ENCODE measurements around the gene CDCP1.
A peak's percentile ranks its signal among the peaks of the same experiment; 100 is the strongest.
"Not testable (repeated sequence)": the region's sequence is repeated elsewhere in the genome, so short reads cannot be mapped to it uniquely, and the experiment has no call there.

Gene CDCP1

DNA sequence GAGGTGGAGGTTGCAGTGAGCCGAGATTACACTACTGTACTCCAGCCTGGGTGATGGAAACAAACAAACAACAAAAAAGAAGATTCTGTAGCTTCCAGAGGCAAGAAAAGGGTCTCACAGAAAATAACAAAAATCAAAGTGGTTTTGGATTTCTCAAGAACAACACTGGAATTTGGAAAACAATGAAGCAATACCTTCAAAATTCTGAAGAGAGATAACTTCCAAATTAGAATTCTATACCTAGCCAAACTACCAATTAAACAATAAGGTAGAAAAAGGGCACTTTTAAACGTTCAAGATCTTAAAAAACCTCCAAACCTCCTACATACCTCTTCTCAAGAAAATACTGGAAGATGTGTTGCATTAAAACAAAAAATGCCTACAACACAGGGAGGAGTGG, 4.9 kb upstream of the CDCP1 start:
- TF ChIP-seq, protein P1, sequence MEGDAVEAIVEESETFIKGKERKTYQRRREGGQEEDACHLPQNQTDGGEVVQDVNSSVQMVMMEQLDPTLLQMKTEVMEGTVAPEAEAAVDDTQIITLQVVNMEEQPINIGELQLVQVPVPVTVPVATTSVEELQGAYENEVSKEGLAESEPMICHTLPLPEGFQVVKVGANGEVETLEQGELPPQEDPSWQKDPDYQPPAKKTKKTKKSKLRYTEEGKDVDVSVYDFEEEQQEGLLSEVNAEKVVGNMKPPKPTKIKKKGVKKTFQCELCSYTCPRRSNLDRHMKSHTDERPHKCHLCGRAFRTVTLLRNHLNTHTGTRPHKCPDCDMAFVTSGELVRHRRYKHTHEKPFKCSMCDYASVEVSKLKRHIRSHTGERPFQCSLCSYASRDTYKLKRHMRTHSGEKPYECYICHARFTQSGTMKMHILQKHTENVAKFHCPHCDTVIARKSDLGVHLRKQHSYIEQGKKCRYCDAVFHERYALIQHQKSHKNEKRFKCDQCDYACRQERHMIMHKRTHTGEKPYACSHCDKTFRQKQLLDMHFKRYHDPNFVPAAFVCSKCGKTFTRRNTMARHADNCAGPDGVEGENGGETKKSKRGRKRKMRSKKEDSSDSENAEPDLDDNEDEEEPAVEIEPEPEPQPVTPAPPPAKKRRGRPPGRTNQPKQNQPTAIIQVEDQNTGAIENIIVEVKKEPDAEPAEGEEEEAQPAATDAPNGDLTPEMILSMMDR (conservative IDR thresholded peaks at IDR 0.05; ENCODE audit: low read depth, low read length), result no peak
- H3K4me3 ChIP-seq (ENCODE audit: low read length), result no peak overlapping the region
- DNase-seq (ENCODE audit: low read depth), result no peak

DNA sequence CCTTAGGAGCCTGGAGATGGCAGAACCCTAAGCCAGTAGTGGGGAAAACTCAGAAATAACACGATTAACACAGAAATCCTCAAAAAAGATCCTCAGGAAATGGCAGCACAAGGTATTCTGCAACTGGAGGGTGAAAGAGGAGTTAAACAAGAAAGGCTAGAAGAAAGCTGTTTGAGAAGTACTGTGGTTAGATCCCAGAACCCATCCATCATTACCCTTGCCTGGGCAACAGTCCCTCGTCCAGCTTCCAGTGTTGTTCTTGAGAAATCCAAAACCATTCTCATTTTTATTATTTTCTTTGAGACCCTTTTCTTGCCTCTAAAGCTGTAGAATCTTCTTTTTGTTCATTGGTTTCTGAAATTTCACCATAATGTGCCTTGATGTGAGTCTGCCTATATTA, 2.7 kb upstream of the CDCP1 start:
- H3K4me3 ChIP-seq (ENCODE audit: low read length), result no peak overlapping the region
- no peak for DNase-seq (ENCODE audit: low read depth)
- TF ChIP-seq, protein P1 (conservative IDR thresholded peaks at IDR 0.05; ENCODE audit: low read depth, low read length), result no peak

DNA sequence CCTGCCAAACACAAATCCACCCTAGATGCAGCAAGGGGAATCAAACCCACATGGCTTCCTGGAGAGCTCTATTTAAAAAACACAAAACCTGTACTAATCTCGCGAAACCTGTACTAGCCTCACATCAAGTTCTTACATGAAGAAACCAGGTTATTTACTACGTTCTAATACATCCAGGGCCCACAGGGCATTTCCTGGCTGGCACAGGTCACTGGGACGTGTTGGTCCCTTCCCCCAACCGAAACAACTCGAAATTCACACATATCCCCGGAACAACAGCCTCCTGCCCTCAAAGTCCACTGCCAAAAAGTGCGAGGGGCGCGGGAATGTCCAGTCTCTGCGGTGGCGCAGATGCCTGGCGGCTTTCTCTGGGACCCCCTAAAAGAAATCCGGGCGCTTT, 955 bp downstream of the CDCP1 start:
- TF ChIP-seq, protein P1 (conservative IDR thresholded peaks at IDR 0.05; ENCODE audit: low read depth, low read length), result no peak
- H3K4me3 ChIP-seq (ENCODE audit: low read length), result peak overlapping the region; percentile 65

DNA sequence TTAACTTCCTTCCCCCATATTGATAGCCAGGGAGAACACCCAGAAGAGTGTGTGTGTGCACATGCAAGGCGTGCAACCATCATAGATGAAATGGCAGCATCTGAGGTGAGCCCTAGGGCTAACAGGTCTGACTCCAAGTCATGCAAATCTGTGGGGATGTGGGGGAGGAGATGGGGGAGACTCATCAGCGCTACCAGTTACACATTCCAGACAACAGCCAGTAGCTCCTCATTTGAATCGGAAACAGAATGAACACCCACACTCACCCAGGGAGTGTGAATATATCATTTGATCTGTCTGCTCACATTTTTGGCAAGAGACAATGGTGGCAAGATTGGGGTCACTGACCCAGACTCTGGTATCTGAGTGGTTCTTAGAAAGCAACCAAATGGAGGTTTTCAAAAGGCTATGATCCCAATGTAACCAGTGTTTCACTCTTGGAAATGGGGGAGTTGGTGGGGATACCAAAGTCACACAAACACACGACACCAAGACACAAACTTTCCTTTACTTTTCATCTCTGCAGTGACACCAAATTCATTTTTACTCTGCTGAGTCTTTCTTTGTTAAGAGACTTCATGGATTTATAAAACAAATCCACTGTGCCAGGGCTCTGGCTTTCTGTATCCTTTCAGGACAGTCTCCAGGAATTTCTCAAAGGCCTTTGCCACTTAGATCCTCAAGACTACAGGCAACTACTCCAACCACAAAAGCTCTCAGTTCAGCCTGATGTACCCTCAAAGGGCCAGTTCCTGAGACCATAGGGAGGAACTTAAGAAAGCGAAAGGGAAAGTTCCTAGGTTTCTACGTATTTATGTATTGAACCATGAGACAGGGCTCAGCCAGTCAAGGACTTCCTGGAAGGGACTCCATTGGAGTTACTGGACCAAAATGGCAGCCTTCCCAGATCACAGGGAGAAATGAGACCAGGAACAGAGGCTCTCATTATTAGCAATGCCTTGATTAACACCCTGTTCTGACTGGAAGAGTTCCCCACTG, 2.2 kb downstream of the CDCP1 start:
- TF ChIP-seq, protein P1 (conservative IDR thresholded peaks at IDR 0.05; ENCODE audit: low read depth, low read length), result no peak
- DNase-seq (ENCODE audit: low read depth), result no peak
- H3K4me3 ChIP-seq (ENCODE audit: low read length), result no peak overlapping the region

More for the DNA sequence above, 955 bp downstream of the CDCP1 start:
- DNase-seq (ENCODE audit: low read depth), result no peak

DNA sequence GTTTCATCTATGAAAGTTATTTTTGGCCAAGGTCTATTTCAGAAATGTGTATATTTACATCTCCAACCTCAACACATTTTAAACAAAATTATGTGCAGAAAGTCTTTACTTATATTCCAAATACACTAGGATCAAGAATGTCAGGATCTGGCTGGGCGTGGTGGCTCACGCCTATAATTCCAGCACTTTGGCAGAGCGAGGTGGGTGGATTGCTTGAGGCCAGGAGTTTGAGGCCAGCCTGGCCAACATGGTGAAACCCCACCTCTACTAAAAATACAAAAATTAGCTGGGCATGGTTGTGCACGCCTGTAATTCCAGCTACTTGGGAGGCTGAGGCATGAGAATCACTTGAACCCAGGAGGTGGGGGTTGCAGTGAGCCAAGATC, 5.4 kb downstream of the CDCP1 start:
- not testable (repeated sequence) for DNase-seq (ENCODE audit: low read depth); H3K4me3 ChIP-seq (ENCODE audit: low read length)

DNA sequence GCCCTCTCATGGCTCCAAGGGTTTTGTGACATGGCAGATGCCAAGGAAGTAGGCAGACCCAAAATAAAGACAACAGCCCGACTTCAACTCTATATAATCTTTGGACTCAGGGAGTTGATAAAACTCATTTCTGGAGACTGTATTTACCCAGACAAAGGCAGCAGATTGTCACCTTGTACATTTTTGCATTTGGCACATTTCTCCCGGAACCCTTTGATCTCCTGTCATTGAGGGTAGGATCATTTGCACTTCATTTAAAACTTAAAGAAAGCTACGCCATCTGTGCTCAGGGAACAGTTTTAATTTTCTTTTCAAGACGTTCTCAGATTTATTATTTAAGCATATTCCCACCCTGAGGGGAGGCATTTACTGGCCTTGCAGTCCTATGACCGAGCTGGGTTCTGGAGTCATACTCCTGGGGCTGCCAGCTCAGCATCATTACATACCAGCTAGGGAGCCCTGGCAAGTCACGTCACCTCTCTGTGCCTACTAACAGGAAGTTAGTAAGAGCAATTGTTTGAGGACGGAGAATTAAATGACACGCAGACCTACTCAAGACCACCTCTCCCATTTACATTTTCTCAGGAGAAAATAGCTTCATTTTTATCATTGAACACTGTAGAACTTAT, 5.9 kb downstream of the CDCP1 start:
- no peak overlapping the region for H3K4me3 ChIP-seq (ENCODE audit: low read length)
- TF ChIP-seq, protein P1 (conservative IDR thresholded peaks at IDR 0.05; ENCODE audit: low read depth, low read length), result no peak
- no peak for DNase-seq (ENCODE audit: low read depth)

DNA sequence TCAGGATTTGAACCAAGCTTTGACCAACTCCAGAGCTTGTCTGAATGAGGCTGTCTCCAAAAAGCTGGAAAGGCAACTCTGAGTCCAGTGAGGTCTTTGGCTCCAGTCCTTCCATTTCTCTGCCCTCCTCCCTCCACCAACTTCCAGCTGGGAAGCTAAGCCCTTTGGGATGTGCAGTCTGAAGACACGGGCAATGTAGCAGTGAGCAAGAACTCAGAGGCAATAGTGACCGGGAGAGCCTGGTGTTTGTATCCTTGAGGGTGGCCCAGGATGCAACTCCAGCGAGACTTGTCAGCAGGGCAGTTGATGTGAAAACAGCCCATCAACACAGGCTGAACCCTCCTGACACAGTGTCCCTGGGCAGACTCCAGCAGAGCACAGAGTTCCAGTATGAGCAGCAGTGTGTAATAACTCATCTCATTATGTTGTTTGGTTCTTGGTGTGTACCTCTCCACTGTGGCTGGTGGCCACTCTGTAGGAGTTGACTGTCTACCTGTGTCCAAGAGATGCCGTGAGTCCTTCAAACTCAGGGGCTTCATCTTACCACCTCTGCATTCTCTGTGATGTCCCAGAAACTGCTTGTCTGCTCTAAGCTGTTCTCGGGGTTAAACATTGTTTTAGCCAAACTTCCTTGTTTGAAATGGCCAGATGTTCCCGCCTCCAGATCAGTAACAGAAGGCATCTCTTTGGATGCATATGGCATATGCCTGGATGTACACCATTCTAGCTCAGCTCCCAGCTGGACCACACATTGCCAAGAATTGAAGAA, 6.6 kb downstream of the CDCP1 start:
- no peak overlapping the region for H3K4me3 ChIP-seq (ENCODE audit: low read length)
- TF ChIP-seq, protein P1 (conservative IDR thresholded peaks at IDR 0.05; ENCODE audit: low read depth, low read length), result no peak
- DNase-seq (ENCODE audit: low read depth), result no peak

Data from retinal pigment epithelial cell (primary cell).